OCI-LY1 (cell line): ENCODE data around the gene B4GALT5.
"Not testable (repeated sequence)": the region's sequence is repeated elsewhere in the genome, so short reads cannot be mapped to it uniquely, and the experiment has no call there.

Experiments
- CTCF ChIP-seq: fragments of 200-600 bp; sonication (generic), shearing (Covaris generic); IDR thresholded peaks from 2 replicates; pipeline ENCODE4 v1.5.1; 2017; ENCODE audit warnings: mild to moderate bottlenecking, antibody characterized with exemption, low read length, moderate library complexity, mixed read lengths
- EZH2 ChIP-seq: fragments of 200-600 bp; sonication (generic), shearing (Covaris generic); IDR thresholded peaks from 2 replicates; pipeline ENCODE4 v1.8.0; 2017; ENCODE audit warnings: borderline replicate concordance, mixed run types, mild to moderate bottlenecking, antibody characterized with exemption, low read length, moderate library complexity, mixed read lengths

DNA sequence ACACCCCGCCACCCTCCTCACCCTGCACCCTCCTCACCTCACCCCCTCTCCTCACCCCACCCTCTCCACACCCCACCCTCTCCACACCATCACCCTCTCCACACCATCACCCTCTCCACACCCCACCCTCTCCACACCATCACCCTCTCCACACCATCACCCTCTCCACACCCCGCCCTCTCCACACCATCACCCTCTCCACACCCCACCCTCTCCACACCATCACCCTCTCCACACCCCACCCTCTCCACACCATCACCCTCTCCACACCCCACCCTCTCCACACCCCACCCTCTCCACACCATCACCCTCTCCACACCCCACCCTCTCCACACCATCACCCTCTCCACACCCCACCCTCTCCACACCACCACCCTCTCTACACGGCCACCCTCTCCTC, 96.3 kb downstream of the B4GALT5 start:
- TF ChIP-seq CTCF, EZH2: not testable (repeated sequence)
